HG03520 (cell line): ENCODE measurements around the gene NLGN2.

ENCODE experiments used
- ATAC-seq: cut with Tn5 transposase; IDR thresholded peaks from one replicate; pipeline ENCODE4 v1.9.1; 2021; ENCODE audit warnings: mild to moderate bottlenecking, moderate library complexity; ENCODE audit not compliant: unreplicated experiment

Gene NLGN2

DNA sequence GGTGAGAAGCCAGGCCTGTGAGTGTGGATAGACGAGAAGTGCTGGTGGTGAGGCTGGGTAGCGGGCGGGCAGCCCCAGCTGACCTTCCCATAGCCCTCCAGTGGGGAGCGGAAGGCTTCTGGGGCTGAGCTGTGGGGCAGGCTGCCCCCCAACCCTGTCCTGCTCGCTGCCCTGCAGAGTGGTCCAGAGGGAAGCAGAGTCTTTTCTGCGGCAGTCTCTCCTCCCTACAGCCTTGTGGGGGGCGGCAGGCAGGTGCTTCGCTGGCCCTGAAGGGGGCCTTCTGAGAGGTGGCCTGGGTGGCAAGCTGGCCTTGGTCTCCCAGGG, 3.7 kb downstream of the NLGN2 start:
- ATAC-seq: no peak

- no peak for ATAC-seq
Measured at GRCh38 chr17:7413346-7413985, 5.8 kb downstream of the NLGN2 start.

GRCh38 chr17:7414837-7415236, 7.2 kb downstream of the NLGN2 start:
- no peak for ATAC-seq

GRCh38 chr17:7415784-7416183, 8.1 kb downstream of the NLGN2 start:
- no peak for ATAC-seq

DNA sequence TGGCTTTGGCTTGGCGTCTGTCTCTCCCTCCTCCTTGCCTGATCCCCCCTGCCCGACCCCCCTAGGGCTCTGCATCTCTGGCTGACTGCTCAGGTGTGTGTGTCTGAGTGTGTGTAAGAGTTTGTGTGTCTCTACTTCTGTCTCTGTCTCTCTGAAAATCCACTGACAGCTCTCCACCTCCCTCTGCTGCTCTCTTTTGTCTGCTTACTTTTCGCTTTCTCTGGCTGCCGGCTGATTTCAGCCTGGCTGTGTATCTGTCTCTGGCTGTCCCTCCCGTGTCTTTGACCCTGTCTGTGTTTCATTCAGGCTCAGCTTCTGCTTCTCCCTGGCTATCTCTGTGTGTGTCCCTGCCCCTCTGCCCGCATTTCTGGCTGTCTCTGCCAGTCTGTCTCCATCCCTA, 8.7 kb downstream of the NLGN2 start:
- ATAC-seq: no peak

DNA sequence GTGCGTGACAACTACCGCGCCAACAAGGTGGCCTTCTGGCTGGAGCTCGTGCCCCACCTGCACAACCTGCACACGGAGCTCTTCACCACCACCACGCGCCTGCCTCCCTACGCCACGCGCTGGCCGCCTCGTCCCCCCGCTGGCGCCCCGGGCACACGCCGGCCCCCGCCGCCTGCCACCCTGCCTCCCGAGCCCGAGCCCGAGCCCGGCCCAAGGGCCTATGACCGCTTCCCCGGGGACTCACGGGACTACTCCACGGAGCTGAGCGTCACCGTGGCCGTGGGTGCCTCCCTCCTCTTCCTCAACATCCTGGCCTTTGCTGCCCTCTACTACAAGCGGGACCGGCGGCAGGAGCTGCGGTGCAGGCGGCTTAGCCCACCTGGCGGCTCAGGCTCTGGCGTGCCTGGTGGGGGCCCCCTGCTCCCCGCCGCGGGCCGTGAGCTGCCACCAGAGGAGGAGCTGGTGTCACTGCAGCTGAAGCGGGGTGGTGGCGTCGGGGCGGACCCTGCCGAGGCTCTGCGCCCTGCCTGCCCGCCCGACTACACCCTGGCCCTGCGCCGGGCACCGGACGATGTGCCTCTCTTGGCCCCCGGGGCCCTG, 9.5 kb downstream of the NLGN2 start:
- no peak for ATAC-seq

DNA sequence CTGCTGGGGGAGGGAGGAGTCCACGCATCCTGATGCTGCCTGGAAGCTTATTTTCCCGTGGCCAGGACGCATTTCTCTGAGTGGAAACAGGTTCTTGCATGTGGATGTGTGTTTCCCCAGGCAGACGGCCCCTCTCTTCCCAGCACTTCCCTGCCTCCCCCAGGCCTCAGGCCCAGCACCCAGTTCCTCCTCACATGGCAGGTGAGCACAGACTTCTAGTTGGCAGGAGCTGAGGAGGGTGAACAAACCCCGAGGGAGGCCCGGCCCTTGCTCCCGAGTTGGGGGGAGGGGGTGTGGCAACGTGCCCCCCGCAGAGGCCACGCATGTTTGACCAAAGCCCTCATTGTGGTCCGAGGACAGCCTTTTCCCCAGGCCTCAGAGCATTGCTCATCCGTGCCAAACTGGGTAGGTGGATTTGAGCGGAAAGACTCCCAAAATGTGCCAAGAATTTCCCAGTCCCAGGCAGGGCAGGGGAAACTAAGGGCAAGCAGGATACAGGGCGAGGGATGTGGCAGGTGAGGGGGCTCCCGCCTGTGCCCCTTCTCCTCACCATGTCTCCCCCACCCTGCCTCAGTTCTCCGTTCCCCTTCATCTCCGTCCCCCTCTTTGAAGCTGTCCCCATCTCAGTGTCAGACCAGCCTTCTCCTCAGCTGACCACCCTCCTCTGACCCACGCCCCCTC, 11.0 kb downstream of the NLGN2 start:
- no peak for ATAC-seq

DNA sequence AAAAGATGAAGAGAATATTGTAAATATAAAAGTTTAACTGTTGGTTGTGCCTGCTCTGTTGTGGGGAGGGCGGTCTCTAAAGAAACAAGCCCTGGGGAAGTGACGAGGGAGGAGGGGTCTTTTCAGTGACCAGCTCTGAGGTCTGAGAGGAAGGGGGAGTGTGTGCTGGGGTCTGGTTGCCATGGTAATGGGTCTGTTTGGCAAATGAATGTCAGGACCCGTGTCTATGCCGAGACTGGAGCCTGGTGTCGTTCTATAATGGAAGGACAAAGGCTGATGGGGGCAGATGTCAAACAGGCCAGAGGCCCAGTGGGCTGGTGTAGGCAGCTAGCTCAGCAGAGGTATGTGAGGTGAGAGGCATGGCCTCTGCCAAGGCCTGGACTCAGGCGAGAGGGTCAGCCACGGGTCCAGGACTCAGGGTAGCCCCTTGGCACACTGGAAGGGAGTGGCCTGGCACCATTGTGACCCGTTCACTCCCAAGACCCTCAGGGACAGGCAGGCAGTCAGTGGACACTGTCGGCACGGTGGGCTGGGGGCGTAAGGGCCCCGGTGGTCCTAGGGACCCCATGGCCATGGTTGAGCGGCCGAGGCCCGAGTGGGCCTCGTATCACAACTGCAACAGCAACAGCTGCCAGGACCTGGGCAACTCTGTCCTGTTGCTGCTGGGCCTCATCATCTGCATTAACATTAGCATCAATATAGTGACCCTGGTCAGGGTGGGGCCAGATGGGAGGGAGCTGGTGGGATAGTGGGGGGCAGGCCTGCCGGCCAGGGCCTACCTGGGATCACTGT, 12.4 kb downstream of the NLGN2 start, which contains the start of gene SPEM1:
SPEM1 (plus strand) TSS at position 506 of the 792 bp plus-strand sequence; CDS start at position 567, 61 bp downstream.
- no peak for ATAC-seq

DNA sequence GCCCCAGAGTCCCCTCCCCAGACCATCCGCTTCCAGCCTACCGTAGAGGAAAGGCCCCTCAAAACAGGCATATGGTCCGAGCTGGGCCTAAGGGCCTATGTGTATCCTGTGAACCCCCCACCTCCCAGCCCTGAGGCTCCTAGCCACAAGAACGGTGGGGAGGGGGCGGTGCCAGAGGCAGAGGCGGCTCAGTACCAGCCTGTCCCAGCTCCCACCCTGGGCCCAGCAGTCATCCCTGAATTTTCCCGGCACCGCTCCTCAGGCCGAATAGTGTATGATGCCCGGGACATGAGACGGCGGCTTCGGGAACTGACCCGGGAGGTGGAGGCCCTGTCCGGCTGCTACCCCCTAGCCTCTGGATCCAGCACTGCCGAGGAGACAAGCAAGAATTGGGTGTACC, 13.5 kb downstream of the NLGN2 start:
- ATAC-seq: no peak

DNA sequence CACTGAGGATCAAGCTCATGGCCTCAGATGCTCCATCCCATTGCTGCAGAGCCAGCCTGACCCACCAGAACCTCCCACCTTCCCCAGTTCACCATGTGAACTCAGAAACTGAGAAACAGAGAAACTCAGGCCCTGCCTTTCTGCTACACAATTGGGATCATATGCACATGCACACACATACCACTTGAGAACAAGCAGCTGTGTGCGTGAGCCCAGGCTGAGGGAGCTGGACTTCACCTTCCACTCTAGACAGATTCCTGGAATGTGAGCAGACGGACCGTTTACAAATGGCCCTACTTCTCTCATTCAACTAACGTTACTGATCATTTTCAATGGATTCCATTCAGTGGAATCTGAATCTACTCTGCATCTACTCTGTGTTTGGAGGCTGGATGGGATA, 16.0 kb downstream of the NLGN2 start:
- no peak for ATAC-seq

DNA sequence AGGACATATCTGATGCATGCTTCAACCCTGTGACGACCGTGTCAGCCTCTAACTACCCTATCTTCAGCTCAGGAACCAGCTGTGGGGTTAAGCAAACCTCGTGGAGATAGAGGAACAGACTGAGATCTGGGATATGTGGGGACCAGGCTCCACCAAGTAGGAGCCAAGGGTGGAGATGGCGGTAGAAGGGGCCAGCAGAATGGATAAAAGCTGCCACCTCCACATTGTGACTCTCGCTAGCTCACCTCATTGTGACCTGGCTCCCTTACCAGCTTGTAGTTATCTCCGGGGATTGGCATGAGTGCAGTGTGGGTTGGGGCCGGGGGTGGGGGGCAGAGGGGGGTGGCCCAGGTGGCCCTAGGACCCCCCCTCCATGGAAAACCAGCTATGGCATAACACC, 17.7 kb downstream of the NLGN2 start, which contains the start of gene SPEM2:
SPEM2 (plus strand) TSS at position 301 of the 400 bp plus-strand sequence; CDS start at position 374, 73 bp downstream.
- no peak for ATAC-seq

GRCh38 chr17:7425756-7426155, 18.1 kb downstream of the NLGN2 start:
- no peak for ATAC-seq

DNA sequence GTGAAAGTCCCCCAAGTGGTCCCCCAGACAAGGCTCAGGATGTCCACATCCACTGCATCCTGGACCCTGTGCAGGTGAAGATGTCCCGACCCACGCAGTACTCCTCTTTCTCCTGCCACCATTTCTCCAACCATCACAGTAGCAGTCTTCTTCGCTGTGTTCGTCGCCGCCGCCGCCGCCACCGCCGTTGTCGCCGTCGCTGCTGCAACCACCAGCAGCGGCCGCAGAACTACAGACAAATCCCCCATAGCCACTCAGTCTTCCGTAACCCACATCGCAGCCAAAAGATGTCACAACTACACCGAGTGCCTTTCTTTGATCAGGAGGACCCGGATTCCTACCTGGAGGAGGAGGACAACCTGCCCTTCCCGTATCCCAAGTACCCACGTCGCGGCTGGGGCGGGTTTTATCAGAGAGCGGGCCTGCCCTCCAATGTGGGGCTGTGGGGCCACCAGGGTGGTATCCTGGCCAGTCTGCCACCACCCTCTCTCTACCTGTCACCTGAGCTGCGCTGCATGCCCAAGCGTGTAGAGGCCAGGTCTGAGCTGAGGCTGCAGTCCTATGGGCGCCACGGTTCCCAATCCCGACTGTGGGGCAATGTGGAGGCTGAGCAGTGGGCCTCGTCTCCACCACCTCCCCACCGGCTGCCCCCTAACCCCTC, 18.7 kb downstream of the NLGN2 start:
- ATAC-seq: no peak

DNA sequence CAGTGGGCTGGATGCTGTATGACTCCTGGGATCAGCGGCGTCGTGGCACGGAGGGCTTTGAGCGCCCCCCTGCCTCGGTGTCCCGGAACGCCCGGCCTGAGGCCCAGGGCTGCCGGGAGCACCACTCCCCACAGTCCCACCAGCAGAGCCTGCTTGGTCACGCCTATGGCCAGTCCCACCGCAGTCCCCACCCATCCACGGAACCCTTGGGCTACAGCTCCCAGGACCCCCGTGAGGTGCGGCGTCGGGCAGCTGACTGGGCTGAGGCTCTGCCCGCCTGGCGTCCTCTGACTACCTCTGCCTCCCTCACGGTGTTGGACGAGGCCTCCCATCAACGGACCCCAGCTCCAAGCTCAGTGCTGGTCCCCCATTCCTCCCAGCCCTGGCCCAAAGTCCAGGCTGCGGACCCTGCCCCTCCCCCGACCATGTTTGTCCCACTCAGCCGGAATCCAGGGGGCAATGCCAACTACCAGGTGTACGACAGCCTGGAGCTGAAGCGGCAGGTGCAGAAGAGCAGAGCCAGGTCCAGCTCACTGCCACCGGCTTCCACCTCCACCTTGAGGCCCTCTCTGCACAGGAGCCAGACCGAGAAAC, 19.3 kb downstream of the NLGN2 start:
- no peak for ATAC-seq

- ATAC-seq: no peak
Measured at GRCh38 chr17:7427549-7427948, 19.9 kb downstream of the NLGN2 start.

GRCh38 chr17:7428557-7428956, 20.9 kb downstream of the NLGN2 start, which contains the start of gene SPEM3:
Gene SPEM3, plus strand, starts transcription at chr17:7428857. Its CDS starts 46 bp downstream, at chr17:7428903.
- no peak for ATAC-seq

DNA sequence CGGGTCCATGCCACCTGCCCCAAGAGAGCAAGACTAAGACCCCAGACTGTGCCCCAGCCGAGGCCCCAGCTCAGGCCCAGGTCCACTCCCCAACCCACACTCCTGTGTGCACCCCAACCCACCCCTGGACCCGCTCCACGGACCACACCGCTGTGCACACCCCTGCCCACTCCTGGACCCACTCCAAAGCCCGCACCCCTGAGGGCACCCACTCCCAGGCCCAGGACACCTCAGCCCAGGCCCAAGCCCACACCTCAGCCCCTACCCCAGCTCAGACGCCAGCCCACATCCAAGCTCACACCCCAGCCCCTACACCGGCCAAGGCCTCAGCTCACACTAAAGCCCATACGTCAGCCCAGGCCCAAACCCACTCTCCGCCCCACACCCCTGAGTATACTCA, 22.1 kb downstream of the NLGN2 start:
- no peak for ATAC-seq

DNA sequence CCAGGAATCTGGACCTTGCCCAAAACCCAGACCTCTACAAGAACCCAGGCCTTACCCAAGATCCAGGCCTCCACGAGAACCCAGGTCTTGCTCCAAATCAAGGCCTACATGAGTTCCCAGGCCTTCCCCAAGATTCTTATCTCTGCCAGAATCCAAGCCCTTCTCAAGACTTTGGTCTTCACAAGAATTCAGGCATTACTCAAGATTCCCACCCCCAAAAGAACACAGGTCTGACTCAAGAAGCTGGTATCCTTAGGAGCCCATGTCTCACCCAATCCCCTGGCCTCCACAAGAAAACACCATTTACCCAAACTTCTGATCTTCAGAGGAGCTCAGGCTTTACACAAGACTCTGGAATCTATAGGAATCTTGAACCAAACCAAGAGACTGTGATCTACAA, 23.6 kb downstream of the NLGN2 start:
- no peak for ATAC-seq

DNA sequence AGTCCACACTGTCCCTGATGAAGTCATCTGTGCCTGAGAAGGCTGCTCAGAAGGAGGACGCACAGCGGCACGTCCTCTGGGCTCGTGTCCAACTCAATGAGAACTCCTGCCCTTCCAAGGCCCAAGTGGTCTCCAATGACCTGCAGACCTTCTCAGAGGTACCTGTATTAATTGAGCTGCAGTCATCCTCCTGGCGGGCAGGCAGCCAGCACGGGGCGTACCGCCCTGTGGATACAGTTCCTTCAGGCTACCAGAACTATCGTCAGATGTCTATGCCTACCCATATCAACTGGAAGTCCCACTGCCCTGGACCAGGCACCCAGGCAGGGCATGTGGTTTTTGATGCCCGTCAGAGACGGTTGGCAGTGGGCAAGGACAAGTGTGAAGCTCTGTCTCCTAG, 24.7 kb downstream of the NLGN2 start:
- ATAC-seq: no peak
